Tibial nerve (tissue), 4 donors: ENCODE measurements around the gene AP1M2.

Source experiments
- EP300 ChIP-seq, 2 donors: sonication (generic); formaldehyde crosslinking; IDR thresholded peaks; one replicate each; pipeline ENCODE4 v1.6.1; 2017; ENCODE audit warnings: antibody characterized with exemption in 2 of 2, mild to moderate bottlenecking in 1 of 2
- POLR2A ChIP-seq, 2 donors: fragments of 450-650 bp; IDR thresholded peaks; one replicate each; pipeline ENCODE4 v1.6.1; 2017; ENCODE audit warnings: antibody characterized with exemption in 2 of 2, mild to moderate bottlenecking in 2 of 2, moderate library complexity in 2 of 2
- TF ChIP-seq, protein P1 (sequence below), 5 experiments: fragments of 200-600 bp in 3 of 5; fragments of 450-650 bp in 2 of 5; sonication (generic) in 3 of 5; IDR thresholded peaks; one replicate each; pipeline ENCODE4 v1.5.1; 2016 to 2019; ENCODE audit warnings: antibody characterized with exemption in 5 of 5, mild to moderate bottlenecking in 3 of 5, moderate library complexity in 2 of 5

DNA sequence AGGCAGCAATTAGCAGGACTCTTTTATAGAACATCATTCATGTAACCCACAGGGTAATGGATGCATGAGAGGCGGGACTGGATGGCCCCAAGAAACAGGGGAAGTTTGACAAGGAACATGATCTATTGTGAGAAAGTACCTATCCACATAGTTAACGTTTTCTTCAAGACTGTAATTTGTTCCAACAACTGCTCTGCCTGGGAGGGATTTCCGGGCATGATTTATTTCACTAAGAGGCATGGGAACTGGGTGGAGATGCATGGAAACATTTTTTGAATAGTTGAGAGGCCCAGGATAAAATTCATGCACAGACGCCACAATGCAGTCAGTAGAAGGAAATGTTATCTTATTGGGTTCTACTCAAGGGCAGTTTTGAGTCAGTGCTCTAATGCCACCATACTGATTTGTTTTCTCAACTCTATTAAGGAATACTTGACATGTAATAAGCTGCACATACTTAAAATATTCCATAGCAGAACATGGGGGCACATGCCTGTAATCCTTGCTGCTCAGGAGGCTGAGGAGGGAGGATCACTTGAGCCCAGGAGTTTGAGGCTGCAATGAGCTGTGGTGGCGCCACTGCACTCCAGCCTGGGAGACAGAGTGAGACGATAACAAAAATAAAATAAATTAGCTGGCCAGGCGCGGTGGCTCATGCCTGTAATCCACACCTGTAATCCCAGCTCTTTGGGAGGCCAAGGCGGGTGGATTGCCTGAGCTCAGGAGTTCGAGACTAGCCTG lies 53.3 kb downstream of the AP1M2 start:
- TF ChIP-seq, protein P1, sequence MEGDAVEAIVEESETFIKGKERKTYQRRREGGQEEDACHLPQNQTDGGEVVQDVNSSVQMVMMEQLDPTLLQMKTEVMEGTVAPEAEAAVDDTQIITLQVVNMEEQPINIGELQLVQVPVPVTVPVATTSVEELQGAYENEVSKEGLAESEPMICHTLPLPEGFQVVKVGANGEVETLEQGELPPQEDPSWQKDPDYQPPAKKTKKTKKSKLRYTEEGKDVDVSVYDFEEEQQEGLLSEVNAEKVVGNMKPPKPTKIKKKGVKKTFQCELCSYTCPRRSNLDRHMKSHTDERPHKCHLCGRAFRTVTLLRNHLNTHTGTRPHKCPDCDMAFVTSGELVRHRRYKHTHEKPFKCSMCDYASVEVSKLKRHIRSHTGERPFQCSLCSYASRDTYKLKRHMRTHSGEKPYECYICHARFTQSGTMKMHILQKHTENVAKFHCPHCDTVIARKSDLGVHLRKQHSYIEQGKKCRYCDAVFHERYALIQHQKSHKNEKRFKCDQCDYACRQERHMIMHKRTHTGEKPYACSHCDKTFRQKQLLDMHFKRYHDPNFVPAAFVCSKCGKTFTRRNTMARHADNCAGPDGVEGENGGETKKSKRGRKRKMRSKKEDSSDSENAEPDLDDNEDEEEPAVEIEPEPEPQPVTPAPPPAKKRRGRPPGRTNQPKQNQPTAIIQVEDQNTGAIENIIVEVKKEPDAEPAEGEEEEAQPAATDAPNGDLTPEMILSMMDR (IDR thresholded peaks at IDR 0.05) = no peak
- no peak for TF ChIP-seq POLR2A (IDR thresholded peaks at IDR 0.05)
- no peak for TF ChIP-seq EP300 (IDR thresholded peaks at IDR 0.05)
